GM12892 (cell line): ENCODE results near the gene CYP27C1.

ENCODE experiments used
- DNase-seq: peaks from one replicate; pipeline ENCODE4 v3.0.0; 2011; ENCODE audit not compliant: insufficient read length
- FAIRE-seq: peaks from 2 replicates; lab custom pipeline; 2011; peaks lifted over from hg19 to GRCh38; lab: Jason Lieb, UNC
- POLR2A ChIP-seq: IDR thresholded peaks from 2 replicates; pipeline ENCODE4 v1.6.1; 2011; ENCODE audit warnings: low read depth, low read length, control low read depth
- POLR2AphosphoS5 ChIP-seq: IDR thresholded peaks from 2 replicates; pipeline ENCODE4 v1.6.1; 2011; ENCODE audit warnings: low read depth, low read length, control low read depth
- TAF1 ChIP-seq: IDR thresholded peaks from 2 replicates; pipeline ENCODE4 v1.6.1; 2011; ENCODE audit warnings: low read depth, mild to moderate bottlenecking, control low read depth, low read length, borderline replicate concordance

CYP27C1 gene

DNA sequence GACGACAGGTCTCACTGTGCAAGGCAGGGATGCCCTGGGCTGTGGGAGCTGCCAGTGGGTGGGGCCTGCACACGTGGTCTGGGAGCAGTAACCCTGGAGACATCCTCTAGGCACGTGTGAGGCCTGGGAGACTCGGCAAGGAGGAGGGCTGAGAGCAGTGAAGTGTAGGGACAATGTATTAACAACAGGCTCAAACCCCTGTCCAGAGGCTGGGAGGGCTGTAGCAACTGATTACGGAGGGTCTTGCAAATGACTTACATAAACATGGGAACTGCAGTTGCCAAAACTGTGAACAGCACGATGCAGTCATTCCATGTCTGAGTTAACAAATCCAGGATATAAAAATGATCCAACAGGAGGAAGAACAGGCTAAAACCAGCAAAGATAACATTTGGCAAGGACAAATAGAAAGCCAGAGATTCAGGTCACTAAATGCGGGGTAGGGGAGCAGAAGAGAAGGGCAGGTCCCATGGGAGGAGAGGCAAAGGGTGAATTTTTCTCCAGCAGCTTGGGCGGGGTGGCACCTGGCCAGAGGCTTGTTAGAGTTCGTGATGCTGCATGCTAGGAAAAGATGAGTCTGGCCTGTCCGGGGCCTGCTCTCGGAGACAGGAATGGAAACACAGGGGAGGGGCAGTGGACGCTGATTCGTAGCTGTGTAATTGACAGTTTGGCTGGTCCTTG is 44.9 kb downstream of the CYP27C1 start:
- FAIRE-seq (no peak), DNase-seq (no peak)
- TF ChIP-seq POLR2A: no peak
- no peak for TF ChIP-seq TAF1
- TF ChIP-seq POLR2AphosphoS5: no peak

GRCh38 chr2:127174640-127175039 is 45.5 kb downstream of the CYP27C1 start:
- FAIRE-seq (no peak), DNase-seq (no peak)
- TF ChIP-seq POLR2AphosphoS5 (no peak), TAF1 (no peak), POLR2A (no peak)

- DNase-seq: no peak
- FAIRE-seq: no peak
- TF ChIP-seq POLR2AphosphoS5: no peak
- no peak for TF ChIP-seq POLR2A
- no peak for TF ChIP-seq TAF1
These were observed 46.0 kb downstream of the CYP27C1 start for GRCh38 chr2:127174136-127174535.

- no peak for DNase-seq
These were observed 47.0 kb downstream of the CYP27C1 start for GRCh38 chr2:127173057-127173456.

GRCh38 chr2:127172306-127172705 is 47.8 kb downstream of the CYP27C1 start:
- TF ChIP-seq POLR2A (no peak), TAF1 (no peak), POLR2AphosphoS5 (no peak)
- DNase-seq (no peak), FAIRE-seq (no peak)

More at GRCh38 chr2:127173057-127173456, 47.0 kb downstream of the CYP27C1 start:
- TF ChIP-seq POLR2A (no peak), TAF1 (no peak), POLR2AphosphoS5 (no peak)
- FAIRE-seq: no peak

GRCh38 chr2:127170452-127171197 is 49.5 kb downstream of the CYP27C1 start:
- TF ChIP-seq POLR2A: no peak
- no peak for TF ChIP-seq TAF1
- no peak for TF ChIP-seq POLR2AphosphoS5
- no peak for FAIRE-seq
- DNase-seq: no peak

- FAIRE-seq (no peak), DNase-seq (no peak)
- no peak for TF ChIP-seq POLR2A
- TF ChIP-seq POLR2AphosphoS5: no peak
- no peak for TF ChIP-seq TAF1
These were observed 50.1 kb downstream of the CYP27C1 start for GRCh38 chr2:127170021-127170420.

- no peak for FAIRE-seq
- DNase-seq: no peak
- TF ChIP-seq POLR2AphosphoS5 (no peak), TAF1 (no peak), POLR2A (no peak)
These were observed 50.9 kb downstream of the CYP27C1 start for GRCh38 chr2:127169066-127169660.

- DNase-seq: no peak
- FAIRE-seq: no peak
These were observed 53.8 kb downstream of the CYP27C1 start for GRCh38 chr2:127166231-127166860.

GRCh38 chr2:127165539-127165935 is 54.6 kb downstream of the CYP27C1 start:
- TF ChIP-seq POLR2A (no peak), TAF1 (no peak), POLR2AphosphoS5 (no peak)
- no peak for FAIRE-seq
- no peak for DNase-seq

More at GRCh38 chr2:127166231-127166860, 53.8 kb downstream of the CYP27C1 start:
- TF ChIP-seq POLR2AphosphoS5 (no peak), TAF1 (no peak), POLR2A (no peak)
